Measurements from ENCODE around the gene WDR75. TPM values are rescaled to one million over a fixed set of nuclear protein-coding genes. Genes with fewer than 3 reads are reported as not detected.

The WDR75 gene
- polyA plus RNA-seq, 1 experiment, result 30.7 TPM

DNA sequence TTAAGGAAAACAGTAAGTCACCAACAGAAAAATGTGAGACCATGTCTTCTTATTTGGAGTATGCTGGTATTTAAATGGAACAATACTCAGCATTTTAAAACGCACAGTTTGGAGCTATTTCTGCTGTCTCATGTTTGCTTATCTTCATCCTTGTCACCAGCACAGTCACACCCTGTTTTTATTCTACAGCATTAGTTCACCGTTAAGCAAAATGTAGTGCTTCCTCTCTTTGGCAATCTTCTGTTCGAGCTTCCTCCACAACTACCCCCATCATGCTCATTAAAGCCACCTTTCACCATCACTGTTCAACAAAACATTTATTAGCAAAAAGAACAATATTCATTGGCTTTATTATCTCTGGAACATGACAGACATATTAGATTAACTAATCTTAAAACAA, 75.3 kb downstream of the WDR75 start:
- TF ChIP-seq, protein P1, sequence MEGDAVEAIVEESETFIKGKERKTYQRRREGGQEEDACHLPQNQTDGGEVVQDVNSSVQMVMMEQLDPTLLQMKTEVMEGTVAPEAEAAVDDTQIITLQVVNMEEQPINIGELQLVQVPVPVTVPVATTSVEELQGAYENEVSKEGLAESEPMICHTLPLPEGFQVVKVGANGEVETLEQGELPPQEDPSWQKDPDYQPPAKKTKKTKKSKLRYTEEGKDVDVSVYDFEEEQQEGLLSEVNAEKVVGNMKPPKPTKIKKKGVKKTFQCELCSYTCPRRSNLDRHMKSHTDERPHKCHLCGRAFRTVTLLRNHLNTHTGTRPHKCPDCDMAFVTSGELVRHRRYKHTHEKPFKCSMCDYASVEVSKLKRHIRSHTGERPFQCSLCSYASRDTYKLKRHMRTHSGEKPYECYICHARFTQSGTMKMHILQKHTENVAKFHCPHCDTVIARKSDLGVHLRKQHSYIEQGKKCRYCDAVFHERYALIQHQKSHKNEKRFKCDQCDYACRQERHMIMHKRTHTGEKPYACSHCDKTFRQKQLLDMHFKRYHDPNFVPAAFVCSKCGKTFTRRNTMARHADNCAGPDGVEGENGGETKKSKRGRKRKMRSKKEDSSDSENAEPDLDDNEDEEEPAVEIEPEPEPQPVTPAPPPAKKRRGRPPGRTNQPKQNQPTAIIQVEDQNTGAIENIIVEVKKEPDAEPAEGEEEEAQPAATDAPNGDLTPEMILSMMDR (IDR thresholded peaks at IDR 0.05; ENCODE audit: insufficient read depth, low read depth, low read length), result no peak
- CTCF ChIA-PET, result interaction anchor here (0.9 kb wide), 1 partner anchor 33 kb away, joined by 4 read pairs; no protein-coding TSS in a partner anchor
- POLR2A ChIA-PET, result no interaction called here
- peaks cover 1% of the 10 kb centered on the region; the same call in 1 of the 2 replicates for H3K27me3 ChIP-seq (ENCODE audit: control insufficient read depth, insufficient read depth, low read length)
- H3K4me3 ChIP-seq (ENCODE audit: low read depth, low read length), result no peak overlapping the region
- DNase-seq (ENCODE audit: low read depth), result no peak
- no peaks in the 10 kb centered on the region for H3K36me3 ChIP-seq (ENCODE audit: control insufficient read depth, insufficient read depth, low read length)

DNA sequence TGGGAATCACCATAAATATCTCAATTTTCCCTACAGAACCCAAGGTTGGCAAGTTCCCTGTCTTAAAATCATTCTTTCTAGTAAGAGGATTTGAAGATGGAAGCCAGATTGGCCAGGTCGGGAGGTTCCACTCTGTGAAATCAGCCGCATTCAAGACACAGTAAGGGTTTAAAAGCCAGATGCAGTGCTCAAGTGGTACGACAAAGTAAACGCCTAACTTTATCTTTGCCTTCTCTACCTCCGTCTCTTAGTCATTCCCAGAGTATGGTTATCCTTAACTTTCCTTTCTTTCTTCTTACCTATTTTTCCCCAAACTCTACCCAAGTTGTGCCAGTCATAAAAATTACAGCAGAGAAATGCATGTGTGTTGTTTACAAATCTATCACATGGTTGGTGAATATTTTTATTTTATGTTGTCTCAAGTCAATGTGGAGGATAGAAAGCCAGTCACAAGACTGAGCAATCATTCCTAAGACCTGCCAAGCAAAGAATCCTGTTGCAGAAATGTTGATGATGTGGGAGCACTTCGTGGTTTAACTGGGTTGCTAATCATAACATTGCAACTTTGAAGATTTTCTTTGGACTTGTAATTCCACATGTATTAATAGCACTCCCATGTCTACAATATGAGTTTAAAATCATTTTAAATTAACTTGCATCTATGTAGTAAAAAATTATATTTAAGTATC, 76.7 kb downstream of the WDR75 start:
- CTCF ChIA-PET, result interaction anchor here (2.0 kb wide), 1 partner anchor 11 kb away, joined by 8 read pairs; no protein-coding TSS in a partner anchor
- TF ChIP-seq, protein P1 (IDR thresholded peaks at IDR 0.05; ENCODE audit: insufficient read depth, low read depth, low read length), result no peak

DNA sequence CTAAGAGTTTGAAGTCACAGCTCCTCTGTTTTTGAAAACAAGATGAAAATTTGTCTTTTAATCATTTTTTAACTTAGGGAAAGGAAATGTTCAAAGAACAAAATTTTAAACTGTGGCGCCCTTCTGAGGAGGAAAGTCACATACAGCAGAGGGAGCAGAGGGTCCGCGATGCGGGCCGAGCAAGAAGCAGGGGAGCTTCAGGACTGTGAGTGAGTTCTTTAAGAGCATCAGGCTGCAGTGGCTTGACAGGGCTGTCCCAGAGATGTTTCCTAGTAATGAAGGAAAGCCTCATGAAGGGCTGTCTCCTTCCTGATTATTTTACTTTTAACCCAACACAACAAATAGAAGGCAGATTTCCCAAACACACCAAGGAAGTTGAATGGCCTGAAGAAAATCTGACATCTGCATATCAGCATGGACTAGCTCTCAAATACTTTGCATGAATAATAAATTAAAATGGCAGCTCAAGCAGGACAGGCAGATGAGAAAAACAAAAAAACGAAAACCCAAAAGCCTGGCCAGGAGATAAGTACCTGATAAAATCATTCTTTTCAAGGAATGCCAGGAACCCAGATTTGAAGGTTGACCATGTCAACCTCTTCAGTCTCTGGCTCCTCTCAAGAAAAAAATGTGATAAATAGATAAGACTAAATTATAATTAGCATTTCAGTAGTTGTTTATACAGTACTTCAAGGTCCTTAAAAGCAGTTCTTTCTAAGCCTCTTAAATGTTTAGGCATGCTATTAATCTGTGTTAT, 78.5 kb downstream of the WDR75 start:
- ChIA-PET CTCF (interaction anchor here (0.9 to 2.0 kb wide), 2 partner anchors 9 to 16 kb away, joined by 4 to 8 read pairs; no protein-coding TSS in a partner anchor), POLR2A (no interaction called here)
- Histone ChIP-seq H3K27me3 (ENCODE audit: control insufficient read depth, insufficient read depth, low read length) (peaks cover 1% of the 10 kb centered on the region; the same call in 1 of the 2 replicates), H3K36me3 (ENCODE audit: control insufficient read depth, insufficient read depth, low read length) (no peaks in the 10 kb centered on the region), H3K4me3 (ENCODE audit: low read depth, low read length) (no peak overlapping the region)
- TF ChIP-seq, protein P1 (IDR thresholded peaks at IDR 0.05; ENCODE audit: insufficient read depth, low read depth, low read length), result no peak
- no peak for DNase-seq (ENCODE audit: low read depth)

More for the DNA sequence above, 76.7 kb downstream of the WDR75 start:
- Histone ChIP-seq H3K36me3 (ENCODE audit: control insufficient read depth, insufficient read depth, low read length) (no peaks in the 10 kb centered on the region), H3K4me3 (ENCODE audit: low read depth, low read length) (no peak overlapping the region), H3K27me3 (ENCODE audit: control insufficient read depth, insufficient read depth, low read length) (peaks cover 1% of the 10 kb centered on the region; the same call in 1 of the 2 replicates)
- DNase-seq (ENCODE audit: low read depth), result no peak
- POLR2A ChIA-PET, result no interaction called here

DNA sequence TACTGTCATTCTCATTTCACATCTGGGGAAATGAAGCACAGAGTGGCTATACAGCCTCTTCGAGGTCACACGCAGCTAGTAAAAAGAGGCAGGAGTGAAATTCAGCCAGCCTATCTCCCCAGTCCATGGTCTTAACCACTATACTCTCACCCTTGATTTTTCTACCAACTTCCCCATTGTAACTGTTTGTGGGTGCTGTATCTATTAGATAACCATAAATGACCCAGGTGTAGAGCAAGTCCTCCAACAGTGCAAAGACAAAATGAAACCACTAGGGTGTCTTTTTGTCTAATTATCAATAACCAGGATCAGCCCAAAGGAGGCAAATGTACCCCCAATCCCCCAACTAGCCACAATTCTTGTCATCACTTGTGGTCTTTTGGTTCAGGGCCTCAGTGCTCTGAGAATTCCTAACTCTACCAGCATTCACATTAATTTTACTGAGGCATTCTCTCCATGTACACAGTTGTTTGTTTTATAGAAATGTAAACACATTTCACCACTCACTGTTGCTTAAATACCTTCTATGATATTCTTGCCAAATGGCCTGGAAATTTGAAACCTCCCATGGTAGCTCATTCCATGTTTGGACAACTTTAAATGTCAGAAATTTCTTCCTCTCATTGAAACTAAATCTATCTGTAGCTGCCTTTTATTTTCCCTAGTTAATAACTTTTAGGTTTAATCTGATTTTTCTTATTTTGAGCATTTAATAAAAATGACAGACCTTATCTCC, 80.6 kb downstream of the WDR75 start:
- CTCF ChIA-PET, result no interaction called here
- DNase-seq (ENCODE audit: low read depth), result no peak
- POLR2A ChIA-PET, result no interaction called here
- no peak overlapping the region for H3K4me3 ChIP-seq (ENCODE audit: low read depth, low read length)
- H3K36me3 ChIP-seq (ENCODE audit: control insufficient read depth, insufficient read depth, low read length), result no peaks in the 10 kb centered on the region
- TF ChIP-seq, protein P1 (IDR thresholded peaks at IDR 0.05; ENCODE audit: insufficient read depth, low read depth, low read length), result no peak
- peaks cover 1% of the 10 kb centered on the region; the same call in 1 of the 2 replicates for H3K27me3 ChIP-seq (ENCODE audit: control insufficient read depth, insufficient read depth, low read length)

All from BJ (cell line).